Body of pancreas (tissue), 4 donors: ENCODE measurements around the gene PANX1.

Experiments used
- CTCF ChIP-seq, 7 experiments: fragments of 450-650 bp in 4 of 7; fragments of 200-600 bp in 3 of 7; sonication (generic) in 3 of 7; IDR thresholded peaks; one replicate each; pipeline ENCODE4 v1.5.1; 2016 to 2019; ENCODE audit warnings: antibody characterized with exemption in 7 of 7
- POLR2A ChIP-seq, 3 donors: fragments of 450-650 bp; IDR thresholded peaks; one replicate each; pipeline ENCODE4 v1.6.1; 2016; ENCODE audit warnings: antibody characterized with exemption in 3 of 3, mild to moderate bottlenecking in 2 of 3

DNA sequence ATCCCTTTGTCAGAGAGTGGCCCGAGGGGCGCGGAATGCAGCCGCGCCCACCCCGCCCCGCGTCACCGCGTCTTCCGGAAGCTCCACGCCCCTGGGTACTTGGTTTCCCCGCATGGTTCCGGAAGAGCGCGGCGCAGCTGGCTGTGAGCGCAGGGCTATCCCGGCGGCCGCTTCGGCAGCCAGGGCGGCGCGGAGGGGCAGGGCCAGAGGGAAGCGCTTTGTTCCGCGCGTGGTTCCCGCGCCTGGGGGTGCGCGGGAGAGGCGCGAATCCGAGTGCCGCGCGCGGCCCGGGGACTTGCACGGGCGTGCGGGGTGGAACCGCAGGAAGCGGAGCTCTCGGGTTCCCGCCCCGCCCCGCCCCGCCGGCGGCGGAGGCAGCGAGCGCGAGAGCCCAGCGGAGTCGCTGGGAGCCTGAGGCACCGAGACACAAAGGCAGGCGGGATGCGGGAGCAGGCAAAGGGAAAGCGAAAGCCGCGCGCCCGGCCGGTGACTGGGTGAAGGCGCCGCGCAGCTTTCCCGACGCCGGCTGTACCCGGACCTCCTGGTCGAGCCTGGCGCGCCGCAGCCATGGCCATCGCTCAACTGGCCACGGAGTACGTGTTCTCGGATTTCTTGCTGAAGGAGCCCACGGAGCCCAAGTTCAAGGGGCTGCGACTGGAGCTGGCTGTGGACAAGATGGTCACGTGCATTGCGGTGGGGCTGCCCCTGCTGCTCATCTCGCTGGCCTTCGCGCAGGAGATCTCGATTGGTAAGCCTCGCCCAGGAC, at the start of gene PANX1:
- no peak for TF ChIP-seq CTCF (IDR thresholded peaks at IDR 0.05)
- peak; percentile 71 to 73 (median 72) for TF ChIP-seq POLR2A (IDR thresholded peaks at IDR 0.05)
